Smooth muscle cell (in vitro differentiated cells): ENCODE data around the gene GHRL. TPM values are rescaled to one million over a fixed set of nuclear protein-coding genes. Genes with fewer than 3 reads are reported as not detected.
"Not testable (repeated sequence)": the region's sequence is repeated elsewhere in the genome, so short reads cannot be mapped to it uniquely, and the experiment has no call there.

Experiments
- DNase-seq: peaks from one replicate; lab custom pipeline; 2025; ENCODE audit not compliant: unreplicated experiment; lab: John Stamatoyannopoulos, UW
- H2AFZ ChIP-seq: fragments of 200-600 bp; sonication (generic); 2 replicates; pipeline ENCODE4 v1.6.0; 2016; ENCODE audit warnings: antibody characterized with exemption, low read depth, mild to moderate bottlenecking
- H3F3A ChIP-seq: fragments of 200-600 bp; sonication (generic); 2 replicates; pipeline ENCODE4 v1.6.0; 2017; ENCODE audit warnings: antibody characterized with exemption, low read depth
- H3K27ac ChIP-seq: fragments of 200-600 bp; sonication (generic); 2 replicates; pipeline ENCODE4 v1.5.1; 2016; ENCODE audit warnings: low read depth, mild to moderate bottlenecking
- H3K27me3 ChIP-seq: fragments of 200-600 bp; sonication (generic); 2 replicates; pipeline ENCODE4 v1.6.1; 2016; ENCODE audit warnings: low read depth, mild to moderate bottlenecking
- H3K36me3 ChIP-seq: fragments of 200-600 bp; sonication (generic); 2 replicates; pipeline ENCODE4 v1.5.1; 2016; ENCODE audit warnings: low read depth
- H3K4me1 ChIP-seq: fragments of 200-600 bp; sonication (generic); 2 replicates; pipeline ENCODE4 v1.5.1; 2016; ENCODE audit warnings: low read depth
- H3K4me2 ChIP-seq: fragments of 200-600 bp; sonication (generic); 2 replicates; pipeline ENCODE4 v1.6.0; 2016; ENCODE audit warnings: mild to moderate bottlenecking
- H3K4me3 ChIP-seq: fragments of 200-600 bp; sonication (generic); 2 replicates; pipeline ENCODE4 v1.5.1; 2016; ENCODE audit warnings: mild to moderate bottlenecking
- H3K79me2 ChIP-seq: fragments of 200-600 bp; sonication (generic); 2 replicates; pipeline ENCODE4 v1.6.0; 2016; ENCODE audit warnings: low read depth, mild to moderate bottlenecking
- H3K9ac ChIP-seq: fragments of 200-600 bp; sonication (generic); 2 replicates; pipeline ENCODE4 v1.6.0; 2016; ENCODE audit warnings: low read depth
- H3K9me3 ChIP-seq: fragments of 200-600 bp; sonication (generic); replicated peaks from 2 replicates; pipeline ENCODE4 v1.5.1; 2016; ENCODE audit warnings: low read depth
- H4K20me1 ChIP-seq: fragments of 200-600 bp; sonication (generic); 2 replicates; pipeline ENCODE4 v1.6.0; 2016; ENCODE audit warnings: low read depth
- CTCF ChIP-seq: fragments of 200-600 bp; sonication (generic); IDR thresholded peaks from 2 replicates; pipeline ENCODE4 v1.5.1; 2017; ENCODE audit warnings: borderline replicate concordance, mild to moderate bottlenecking, antibody characterized with exemption; ENCODE audit not compliant: insufficient read depth, poor library complexity, severe bottlenecking
- WGBS: methylation state at CpG from one replicate; pipeline ENCODE4 v1.1.7; 2016; ENCODE audit warnings: low lambda C conversion rate; 5-methylcytosine and 5-hydroxymethylcytosine counted together
- polyA plus RNA-seq: library from polyadenylated mRNA; unstranded; fragments of >200 nt; fragmentation: Nextera tagmentation; extraction: Ambion mirVana; gene quantifications from 2 replicates; pipeline ENCODE4 v1.2.1, GENCODE V29; 2016
- total RNA-seq: library from RNA; depleted of rRNA; stranded (reverse); fragments of >200 nt; gene quantifications from 2 replicates; pipeline ENCODE4 v1.2.3, GENCODE V29; 2014

Gene GHRL
- total and polyA plus RNA-seq, 2 experiments from 2014 or later = 0.45 TPM; not detected in 1

GRCh38 chr3:10272977-10273376, 19.8 kb downstream of the GHRL start:
- no peak overlapping the region for H3K4me2 ChIP-seq
- H2AFZ ChIP-seq = no peak overlapping the region
- H3K9ac ChIP-seq = no peak overlapping the region
- H3K9me3 ChIP-seq = no peaks in the 10 kb centered on the region
- H3K79me2 ChIP-seq = peaks cover 71% of the 10 kb centered on the region
- H3K4me1 ChIP-seq = no peaks in the 10 kb centered on the region
- 100% methylated on average over 2 of the region's 2 CpGs for WGBS
- H3K4me3 ChIP-seq = no peak overlapping the region
- peaks cover 96% of the 10 kb centered on the region for H4K20me1 ChIP-seq
- H3K36me3 ChIP-seq = peaks cover 6% of the 10 kb centered on the region
- H3F3A ChIP-seq = no peaks in the 10 kb centered on the region
- DNase-seq = no peak
- no peak for TF ChIP-seq CTCF
- no peaks in the 10 kb centered on the region for H3K27me3 ChIP-seq
- no peak overlapping the region for H3K27ac ChIP-seq

- not testable (repeated sequence) for H3K4me1 ChIP-seq, H3K9me3 ChIP-seq, H3K4me2 ChIP-seq, H3F3A ChIP-seq, H3K4me3 ChIP-seq, H3K9ac ChIP-seq, DNase-seq, H3K27ac ChIP-seq, H2AFZ ChIP-seq, H3K27me3 ChIP-seq, H3K36me3 ChIP-seq
- Histone ChIP-seq H3K79me2 (peaks cover 76% of the 10 kb centered on the region), H4K20me1 (peaks cover 96% of the 10 kb centered on the region)
- 99% methylated on average over 11 of the region's 11 CpGs for WGBS
Observed at GRCh38 chr3:10272476-10272875, 20.3 kb downstream of the GHRL start.

- H3K4me3 ChIP-seq = no peak overlapping the region
Observed at GRCh38 chr3:10269443-10269842, 23.3 kb downstream of the GHRL start.

GRCh38 chr3:10268930-10269329, 23.8 kb downstream of the GHRL start:
- no peaks in the 10 kb centered on the region for H3F3A ChIP-seq
- H3K79me2 ChIP-seq = peaks cover 85% of the 10 kb centered on the region
- no peaks in the 10 kb centered on the region for H3K27me3 ChIP-seq
- no peak for DNase-seq
- H3K4me2 ChIP-seq = no peak overlapping the region
- 99% methylated on average over 5 of the region's 5 CpGs for WGBS
- no peak overlapping the region for H3K9ac ChIP-seq
- H3K27ac ChIP-seq = no peak overlapping the region
- H3K9me3 ChIP-seq = no peaks in the 10 kb centered on the region
- H3K36me3 ChIP-seq = peaks cover 6% of the 10 kb centered on the region
- no peaks in the 10 kb centered on the region for H3K4me1 ChIP-seq
- H2AFZ ChIP-seq = no peak overlapping the region
- TF ChIP-seq CTCF = no peak
- peaks cover 96% of the 10 kb centered on the region for H4K20me1 ChIP-seq
- H3K4me3 ChIP-seq = no peak overlapping the region

More at GRCh38 chr3:10269443-10269842, 23.3 kb downstream of the GHRL start:
- Histone ChIP-seq H4K20me1 (peaks cover 96% of the 10 kb centered on the region), H3F3A (no peaks in the 10 kb centered on the region), H3K4me1 (no peaks in the 10 kb centered on the region), H3K79me2 (peaks cover 86% of the 10 kb centered on the region), H3K9me3 (no peaks in the 10 kb centered on the region), H3K27me3 (no peaks in the 10 kb centered on the region), H2AFZ (no peak overlapping the region), H3K36me3 (peaks cover 6% of the 10 kb centered on the region), H3K9ac (no peak overlapping the region), H3K27ac (no peak overlapping the region), H3K4me2 (no peak overlapping the region)
- WGBS = 96% methylated on average over 5 of the region's 5 CpGs
- TF ChIP-seq CTCF = no peak
- no peak for DNase-seq
